HG03565 (cell line): ENCODE results near the gene ANO6.
A peak's percentile ranks its signal among the peaks of the same experiment; 100 is the strongest.
"Not testable (repeated sequence)": the region's sequence is repeated elsewhere in the genome, so short reads cannot be mapped to it uniquely, and the experiment has no call there.

ENCODE experiments used
- ATAC-seq: cut with Tn5 transposase; IDR thresholded peaks from one replicate; pipeline ENCODE4 v1.9.1; 2021; ENCODE audit warnings: mild to moderate bottlenecking, moderate library complexity; ENCODE audit not compliant: unreplicated experiment

The ANO6 gene

DNA sequence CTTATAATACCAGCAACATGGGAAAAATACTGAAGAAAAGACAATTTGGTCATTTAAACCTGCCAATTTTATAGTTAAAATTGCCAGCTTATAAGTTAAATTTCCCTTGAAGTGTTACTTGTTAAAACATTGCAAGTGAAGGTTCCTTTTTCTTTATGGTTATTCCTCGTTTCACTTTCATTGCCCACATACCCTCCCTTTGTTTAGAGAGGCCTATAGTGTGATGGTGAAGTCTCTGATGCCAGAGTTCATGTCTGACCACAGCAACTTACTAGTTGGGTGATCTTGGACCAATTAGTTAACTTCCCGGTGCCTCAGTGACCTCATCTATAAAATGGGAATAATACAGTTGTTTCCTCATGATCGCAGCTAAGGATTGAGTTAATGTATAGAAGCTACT lies 173.5 kb downstream of the ANO6 start:
- no peak for ATAC-seq

DNA sequence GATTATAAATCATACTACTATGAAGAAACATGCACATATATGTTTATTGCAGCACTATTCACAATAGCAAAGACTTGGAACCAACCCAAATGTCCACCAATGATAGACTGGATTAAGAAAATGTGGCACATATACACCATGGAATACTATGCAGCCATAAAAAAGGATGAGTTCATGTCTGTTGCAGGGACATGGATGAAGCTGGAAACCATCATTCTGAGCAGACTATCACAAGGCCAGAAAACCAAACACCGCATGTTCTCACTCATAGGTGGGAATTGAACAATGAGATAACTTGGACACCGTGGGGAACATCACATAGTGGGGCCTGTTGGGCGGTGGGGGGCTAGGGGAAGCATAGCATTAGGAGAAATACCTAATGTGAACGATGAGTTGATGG lies 181.6 kb downstream of the ANO6 start:
- ATAC-seq: not testable (repeated sequence)

DNA sequence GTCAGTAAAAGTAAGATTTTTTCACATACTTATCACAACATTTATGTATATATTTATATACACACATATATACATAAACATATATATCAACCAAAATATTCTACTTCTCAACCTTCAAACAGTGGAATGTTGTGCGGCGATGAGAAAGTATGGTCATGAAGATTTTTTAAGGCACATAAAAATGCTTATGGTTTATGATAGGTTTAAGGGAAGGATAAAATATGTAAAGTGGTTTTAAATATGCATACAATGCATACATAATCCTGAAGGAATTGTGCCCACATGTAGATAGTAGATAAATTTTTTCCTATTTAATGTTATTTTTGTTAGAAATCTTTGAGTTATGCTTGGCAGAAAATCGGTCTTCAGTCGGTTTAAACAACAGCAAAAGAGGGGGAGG lies 182.7 kb downstream of the ANO6 start:
- ATAC-seq: no peak

DNA sequence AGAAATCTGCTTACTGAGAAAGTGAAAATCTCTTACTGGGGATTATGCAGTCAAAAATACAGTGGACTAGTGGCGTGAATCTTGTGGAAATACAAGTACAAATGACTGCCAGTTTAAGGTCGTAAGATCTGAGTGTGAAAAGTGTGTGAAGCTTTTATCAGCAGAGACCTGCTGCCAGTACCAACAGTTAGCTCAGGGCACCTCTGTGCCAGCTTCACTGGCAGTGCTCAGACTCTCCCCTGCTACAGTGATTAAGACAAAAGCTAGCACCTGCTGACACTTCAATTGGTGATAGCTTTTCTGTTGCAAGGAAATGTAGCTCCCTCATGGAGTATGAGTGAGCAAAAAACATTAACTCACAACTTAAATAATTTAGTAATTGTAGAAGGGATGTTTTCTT lies 185.1 kb downstream of the ANO6 start:
- no peak for ATAC-seq

DNA sequence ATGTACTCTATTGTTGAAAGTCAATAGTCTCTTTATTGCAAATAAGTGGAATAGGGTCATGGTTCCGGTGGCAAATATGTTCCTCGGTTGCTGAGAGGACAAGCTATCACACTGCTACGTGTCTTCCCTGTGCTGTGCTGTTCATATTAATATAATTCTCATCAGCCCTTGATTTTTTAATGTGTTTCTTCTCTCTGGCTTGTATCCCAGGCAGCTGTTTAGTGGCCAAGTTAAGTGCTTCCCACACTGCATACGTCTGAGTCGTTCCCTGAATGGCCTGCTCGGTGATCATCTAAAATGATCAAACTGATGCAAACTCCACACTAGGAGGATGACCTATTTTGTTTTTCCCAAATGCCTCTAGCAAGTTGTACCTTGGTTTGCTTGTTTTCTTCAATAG lies 186.4 kb downstream of the ANO6 start:
- ATAC-seq: no peak

DNA sequence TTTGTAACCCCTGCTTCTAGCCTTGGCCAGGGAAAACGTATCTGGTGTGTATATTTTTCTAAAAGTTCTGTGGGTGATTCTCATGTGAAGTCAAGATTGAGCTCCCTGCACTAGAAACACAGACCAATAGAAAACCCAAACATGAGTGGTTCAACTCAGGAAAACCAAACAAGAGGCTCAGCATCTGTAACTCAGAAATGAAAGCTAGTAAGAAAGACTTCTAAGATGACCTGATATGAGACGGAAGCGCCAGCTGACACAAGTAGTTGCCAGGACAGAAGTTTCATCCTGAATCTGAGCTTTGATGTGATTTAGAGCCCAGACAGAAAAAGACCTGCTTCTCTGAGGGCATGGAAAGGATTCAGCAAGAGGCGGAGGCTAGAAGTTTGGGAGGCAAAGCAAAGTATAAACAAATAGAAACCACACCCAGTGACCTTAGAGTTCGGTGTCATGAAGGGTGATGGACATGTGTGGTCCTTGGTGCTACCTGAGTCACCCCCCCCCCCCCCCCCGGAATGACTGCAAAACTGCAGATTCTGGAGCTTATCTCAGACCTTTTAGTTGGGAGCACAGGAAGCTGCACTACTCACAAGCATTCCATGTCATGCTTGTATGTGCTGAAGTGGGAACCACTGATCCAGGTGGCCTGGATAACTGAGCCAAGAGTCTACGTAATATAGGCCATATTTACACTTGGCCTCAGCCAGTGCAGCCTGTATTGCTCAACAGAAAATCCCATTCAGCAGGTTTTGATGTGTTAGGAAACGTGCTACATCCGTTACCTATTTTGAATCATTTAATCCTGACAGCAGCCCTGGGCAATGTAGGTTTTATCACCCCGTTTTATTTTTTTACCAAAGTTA lies 191.3 kb downstream of the ANO6 start:
- no peak for ATAC-seq

DNA sequence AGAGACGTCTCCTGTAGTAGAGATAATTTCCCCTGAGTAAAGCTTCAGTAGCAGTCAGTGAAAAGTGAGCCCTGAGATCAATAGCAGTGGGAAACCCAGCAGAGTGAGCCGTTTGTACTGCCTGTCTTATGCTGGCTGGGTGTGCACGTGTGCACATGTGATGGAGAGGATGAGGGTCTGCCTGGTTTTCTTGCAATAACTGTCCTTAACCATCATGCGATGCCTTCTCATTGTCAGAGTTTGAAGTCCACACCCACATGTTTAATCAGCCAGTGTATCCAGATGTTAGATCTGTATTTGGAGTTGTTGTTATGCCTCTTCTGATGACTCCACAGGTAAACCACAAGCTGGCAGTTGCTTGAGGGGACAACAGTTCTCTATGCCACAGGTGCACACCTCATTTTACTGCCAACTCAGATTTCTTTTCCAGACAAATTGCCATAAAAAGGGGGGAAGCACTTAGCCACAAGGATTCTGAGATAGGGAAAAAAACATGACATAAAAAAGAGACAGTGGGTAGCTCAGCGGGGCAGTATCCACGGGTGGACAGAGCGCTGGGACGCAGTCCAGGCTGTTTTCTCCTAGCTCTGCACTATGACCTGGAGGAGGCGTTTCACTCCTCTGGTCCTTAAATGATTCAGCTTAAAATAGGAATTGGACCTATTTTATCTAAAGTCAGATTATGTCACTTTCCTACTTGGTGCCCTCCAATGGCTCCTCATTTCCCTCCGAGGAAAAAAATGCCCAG lies 192.3 kb downstream of the ANO6 start:
- ATAC-seq: no peak

DNA sequence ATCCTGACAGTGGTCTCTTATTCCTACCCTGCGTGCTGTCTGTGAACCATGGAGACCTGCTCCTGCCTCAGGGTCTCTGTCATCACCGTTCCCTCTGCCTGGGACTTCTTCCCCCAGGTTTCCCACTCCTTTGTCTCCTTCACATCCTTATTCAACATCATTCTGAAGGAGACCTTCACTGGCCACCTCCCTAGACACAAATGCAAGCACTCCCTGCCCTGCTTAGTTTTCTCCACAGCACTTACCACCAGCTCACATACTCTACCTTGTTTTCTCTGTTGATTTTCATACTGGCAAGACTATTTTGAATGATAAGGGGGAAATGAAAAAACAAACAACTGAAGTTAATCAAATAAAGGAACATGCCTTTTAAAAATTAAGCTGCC lies 192.8 kb downstream of the ANO6 start:
- ATAC-seq: no peak

DNA sequence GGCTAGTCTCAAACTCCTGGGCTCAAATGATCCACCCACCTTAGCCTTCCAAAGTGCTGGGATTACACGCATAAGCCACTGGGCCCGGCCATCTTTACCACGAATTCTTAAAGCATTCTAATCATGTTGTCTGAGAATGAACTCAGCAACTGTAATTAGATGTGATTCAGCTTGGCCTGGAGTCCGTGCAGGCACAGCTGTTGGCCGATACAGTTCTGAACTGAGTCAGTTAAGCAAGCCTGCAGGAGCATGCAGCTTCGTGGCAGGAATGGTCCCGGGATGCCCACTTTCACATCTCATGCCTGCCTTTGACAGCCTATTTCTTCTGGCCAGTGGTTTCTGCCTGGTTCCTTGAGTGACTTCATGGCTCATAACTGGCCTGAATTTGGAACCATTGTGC lies 194.1 kb downstream of the ANO6 start:
- ATAC-seq: no peak

DNA sequence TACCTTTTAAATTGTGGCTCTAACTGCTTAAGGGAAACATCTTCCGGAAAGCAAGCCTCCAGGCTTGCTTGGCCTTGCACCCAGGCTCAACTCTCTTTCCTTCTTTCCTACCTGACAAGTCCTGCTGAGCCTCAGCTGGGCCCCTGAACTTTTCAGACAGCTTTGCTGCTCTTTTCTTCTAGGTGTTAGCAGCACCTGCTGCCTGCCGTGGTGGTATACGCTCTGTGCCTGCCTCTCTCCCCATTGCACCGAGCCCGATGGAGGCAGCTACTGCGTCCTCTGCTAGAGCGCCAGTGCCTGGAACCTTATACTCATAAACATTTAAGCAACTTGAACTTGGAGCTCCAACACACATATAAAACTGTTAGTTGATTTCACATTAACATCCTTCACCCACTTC lies 195.7 kb downstream of the ANO6 start:
- ATAC-seq: no peak

DNA sequence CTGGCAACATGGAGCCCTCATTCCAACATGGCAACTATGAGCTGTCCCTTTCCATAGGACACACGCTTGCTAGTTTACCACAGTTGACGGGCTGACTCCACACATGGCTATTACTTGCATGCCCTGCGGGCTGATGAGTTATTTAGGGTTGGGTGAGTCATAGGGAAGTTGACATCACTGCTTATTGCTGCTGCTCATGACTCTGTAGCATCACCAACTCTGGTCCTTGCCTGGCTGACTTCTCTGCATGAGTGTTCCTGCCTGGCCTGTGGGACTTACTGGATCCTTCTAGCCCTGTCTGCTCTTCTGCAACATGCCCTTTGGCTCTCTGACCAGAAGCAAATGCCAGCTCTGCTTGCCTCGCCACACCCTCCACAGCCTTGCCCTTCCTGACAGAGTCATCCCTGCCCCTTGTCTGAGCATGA lies 199.5 kb downstream of the ANO6 start:
- peak; percentile 98 for ATAC-seq

DNA sequence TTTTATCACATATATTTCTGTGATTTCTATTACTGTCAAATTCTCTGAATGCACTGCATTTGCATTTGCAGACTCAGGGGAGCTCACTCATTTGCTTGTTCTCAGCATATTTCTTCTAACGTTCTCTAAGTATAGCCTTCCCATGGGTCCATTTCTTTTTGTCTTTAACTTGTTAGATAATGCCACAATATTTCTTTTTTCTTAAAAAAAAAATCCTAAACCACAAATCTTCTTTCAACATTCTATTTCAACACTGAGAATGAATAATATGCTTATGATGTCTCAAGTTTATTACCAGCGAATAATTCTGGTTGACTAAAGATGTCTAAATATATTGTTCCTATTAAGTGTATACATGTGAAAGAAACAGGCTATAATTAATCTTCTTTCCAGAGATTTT lies 200.2 kb downstream of the ANO6 start:
- no peak for ATAC-seq

DNA sequence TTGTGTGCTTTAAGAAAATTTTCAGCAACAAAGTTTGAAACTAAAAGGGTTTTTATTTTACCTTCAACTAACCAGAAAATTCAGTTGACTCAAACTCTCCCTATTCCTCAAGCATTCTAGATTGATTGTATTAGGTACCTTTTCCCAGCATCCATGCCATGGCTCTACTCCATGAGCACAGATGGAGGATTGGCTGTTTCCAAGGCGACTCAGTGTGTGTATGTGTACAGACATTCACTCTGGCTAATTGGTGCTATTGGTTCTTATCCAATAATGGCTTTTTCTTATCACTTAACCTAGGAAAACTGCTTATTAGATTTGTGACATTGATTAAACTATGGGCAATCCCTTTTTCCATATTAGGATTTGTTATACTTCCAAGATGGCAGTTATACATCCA lies 202.6 kb downstream of the ANO6 start:
- no peak for ATAC-seq

DNA sequence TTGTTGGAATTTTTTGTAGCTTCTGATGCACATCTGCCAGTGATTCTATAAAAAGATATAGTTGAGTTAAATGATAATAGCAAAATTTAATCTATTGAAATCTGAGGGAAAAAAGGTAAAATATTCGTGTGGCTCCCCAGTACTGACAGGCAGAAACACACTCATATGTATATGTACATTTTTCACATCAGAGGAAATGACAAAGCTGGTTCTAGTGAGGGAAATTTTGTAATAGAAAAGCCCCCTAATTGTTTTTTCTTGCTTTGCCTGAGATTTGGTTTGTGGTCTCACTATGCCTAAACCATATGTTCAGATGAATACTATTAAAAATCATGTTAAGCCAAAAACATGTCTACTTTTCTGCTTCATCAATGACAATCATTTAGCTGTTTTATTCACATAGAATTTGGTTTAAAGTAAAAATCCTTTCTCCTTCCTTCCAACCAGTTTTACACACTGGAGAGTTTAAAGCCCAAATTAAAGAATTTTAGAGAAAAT lies 203.5 kb downstream of the ANO6 start:
- no peak for ATAC-seq

DNA sequence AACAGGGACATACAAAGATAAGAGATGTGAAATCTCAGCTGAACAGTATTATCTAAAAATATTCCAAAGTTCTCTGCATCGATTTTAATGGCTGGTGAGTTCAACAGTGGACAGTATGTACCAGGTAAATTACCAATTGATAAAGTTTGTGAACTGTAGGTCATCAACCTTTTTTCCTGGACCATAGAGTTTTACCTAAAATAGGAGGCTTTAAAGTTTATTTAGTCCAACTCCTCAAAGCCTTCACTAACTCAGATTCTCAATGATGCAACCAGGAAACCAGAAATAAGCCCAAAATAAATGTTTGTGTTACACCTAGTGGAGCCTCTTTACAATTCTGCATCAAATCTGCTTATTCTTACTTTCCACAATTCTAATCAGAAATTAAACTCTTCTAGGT lies 205.8 kb downstream of the ANO6 start:
- ATAC-seq: no peak

DNA sequence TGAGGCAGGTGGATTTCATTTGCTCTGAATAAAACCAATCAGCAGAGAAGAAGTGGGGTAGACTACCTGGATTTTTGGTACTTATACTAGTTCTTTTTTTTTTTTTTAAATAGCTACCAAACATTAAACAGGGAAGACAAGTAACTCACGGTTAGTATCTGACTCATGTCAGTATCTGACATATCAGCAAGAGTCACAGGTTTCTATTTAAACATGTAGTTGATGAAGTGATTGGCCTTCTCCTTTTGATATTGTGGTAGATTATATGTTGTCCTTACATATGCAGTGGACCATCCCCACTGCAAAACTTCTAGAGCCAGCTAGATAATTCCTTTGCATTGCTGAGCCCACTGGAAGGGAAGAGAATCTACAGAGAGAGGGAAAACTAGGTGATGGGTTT lies 208.0 kb downstream of the ANO6 start:
- no peak for ATAC-seq

DNA sequence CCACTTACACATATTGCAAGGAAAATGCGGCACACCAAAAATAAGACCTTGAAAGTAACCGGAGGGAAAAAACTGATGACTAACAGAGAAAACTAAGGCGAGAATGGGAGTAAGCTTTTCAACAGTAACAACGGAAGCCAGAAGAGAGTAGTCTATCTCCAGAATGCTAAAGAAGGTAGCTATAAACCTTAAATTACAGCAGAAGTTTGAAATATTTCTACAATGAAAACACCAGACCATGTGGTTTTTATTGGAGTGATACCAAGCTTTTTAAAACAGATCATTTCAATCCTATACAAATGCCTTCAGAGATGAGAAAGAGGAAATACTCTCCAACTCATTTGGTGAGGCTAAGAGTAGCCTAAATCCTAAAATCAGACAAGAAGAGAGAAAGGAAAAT lies 209.5 kb downstream of the ANO6 start:
- ATAC-seq: no peak

DNA sequence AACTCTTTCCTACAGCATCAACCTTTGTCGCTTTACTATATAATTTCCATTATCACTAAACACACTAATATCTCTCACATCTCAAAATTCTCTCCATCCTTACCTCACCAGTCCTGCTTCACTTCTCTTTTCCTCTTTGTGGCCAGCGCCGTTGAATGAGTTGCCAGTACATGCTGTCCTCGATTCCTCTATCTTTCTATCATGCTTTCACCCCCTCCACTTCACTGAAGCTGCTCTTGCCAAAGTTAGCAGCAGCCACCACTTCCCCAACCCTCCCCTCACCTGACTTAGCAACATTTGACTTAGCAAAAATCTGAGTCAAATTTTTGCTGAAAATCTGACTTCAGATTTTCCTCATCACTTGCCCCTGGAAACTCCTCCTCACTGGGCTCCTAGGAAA lies 210.4 kb downstream of the ANO6 start:
- ATAC-seq: no peak

DNA sequence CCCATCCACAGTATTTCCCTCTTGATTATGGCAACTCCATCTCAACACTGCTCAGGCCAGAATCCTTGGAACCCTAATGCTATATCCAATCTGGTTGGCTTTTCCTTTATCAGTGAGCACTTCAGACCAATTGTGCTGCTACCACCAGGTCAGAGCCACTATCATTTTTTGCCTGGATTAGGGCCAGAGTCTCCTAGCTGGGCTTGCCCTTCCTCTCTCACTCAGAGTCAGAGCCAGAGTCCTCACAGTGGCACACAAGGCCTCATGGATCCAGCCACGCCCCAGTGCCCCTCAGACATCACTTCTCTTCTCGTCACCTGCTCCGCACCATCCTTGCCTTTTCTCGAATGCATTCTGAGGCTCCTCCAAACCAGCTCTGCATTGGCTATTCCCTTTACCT lies 211.1 kb downstream of the ANO6 start:
- ATAC-seq: no peak

DNA sequence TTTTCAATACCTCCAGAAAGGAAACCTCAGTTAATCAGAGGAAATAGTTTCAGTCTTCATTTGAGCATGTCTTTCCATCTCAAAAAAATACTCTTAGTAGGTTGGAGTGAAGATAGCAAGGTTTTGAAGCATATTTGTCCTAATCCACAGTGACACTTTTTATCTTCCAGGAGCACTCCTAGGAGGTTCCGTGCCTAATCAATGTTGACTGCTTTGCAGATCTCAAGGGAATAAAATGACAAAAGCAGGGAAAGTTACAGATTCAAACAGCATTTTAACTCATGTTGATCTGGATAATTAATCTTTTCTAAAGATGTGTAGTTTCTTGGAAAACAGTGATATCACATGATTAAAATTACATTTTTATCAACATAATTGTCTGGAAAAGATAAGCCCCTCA lies 213.9 kb downstream of the ANO6 start:
- ATAC-seq: no peak

DNA sequence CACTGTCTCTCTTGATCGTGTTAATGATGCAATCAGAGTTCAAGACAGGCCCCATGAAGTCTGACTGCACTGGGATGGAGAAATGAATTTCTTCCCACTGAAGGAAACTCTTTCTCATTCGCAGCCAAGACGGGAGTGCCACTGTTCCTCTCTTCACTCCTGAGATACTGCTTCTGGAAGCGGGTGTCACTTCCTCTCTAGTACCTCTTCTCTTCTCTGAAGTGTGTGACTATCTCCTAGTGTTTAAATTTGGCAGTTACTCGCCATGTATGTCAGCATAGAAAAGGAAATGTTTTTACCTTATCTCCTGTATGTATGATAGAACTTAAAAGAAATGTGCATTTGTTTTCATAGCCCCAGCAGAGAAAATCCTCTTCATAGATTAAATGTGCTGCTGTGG lies 215.2 kb downstream of the ANO6 start:
- no peak for ATAC-seq

DNA sequence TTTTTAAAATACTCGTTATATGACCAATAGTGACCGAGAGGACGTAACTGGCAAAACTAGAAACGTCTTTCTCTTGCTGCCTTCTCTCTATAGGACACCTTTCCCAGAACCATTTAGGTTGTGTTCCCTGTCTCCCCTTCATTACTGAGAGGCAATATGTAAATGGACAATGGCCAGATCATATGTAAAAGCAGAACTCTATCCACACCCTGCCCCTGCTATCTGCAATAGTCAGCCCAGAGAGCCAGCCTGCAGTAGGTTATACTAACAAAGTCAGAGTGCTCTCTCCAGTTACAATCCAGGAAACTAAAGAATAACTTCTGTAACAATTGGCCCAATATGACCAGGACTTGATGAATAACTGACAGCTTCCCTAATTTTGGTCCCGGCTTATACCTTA lies 216.8 kb downstream of the ANO6 start:
- ATAC-seq: no peak
